AG20443 (cell line): Measurements from ENCODE around the gene C19orf67.

Source experiments
- DNase-seq: peaks from one replicate; pipeline ENCODE4 v3.0.0; 2012; ENCODE audit warnings: low spot score, mixed read lengths

C19orf67 gene

GRCh38 chr19:14085309-14085995, at the start of gene C19orf67:
Gene C19orf67 (minus strand): TSS chr19:14085783. CDS start chr19:14085627, 156 bp downstream.
- DNase-seq, result no peak

- no peak for DNase-seq
Observed at GRCh38 chr19:14135355-14135754, 49.8 kb upstream of the C19orf67 start.

- DNase-seq, result no peak
Observed at GRCh38 chr19:14127929-14128509, 42.4 kb upstream of the C19orf67 start.

GRCh38 chr19:14127176-14127575, 41.6 kb upstream of the C19orf67 start:
- DNase-seq, result no peak

GRCh38 chr19:14122924-14123323, 37.3 kb upstream of the C19orf67 start:
- DNase-seq, result no peak

GRCh38 chr19:14120497-14120780, 34.9 kb upstream of the C19orf67 start:
- DNase-seq, result no peak

GRCh38 chr19:14119644-14120496, 34.3 kb upstream of the C19orf67 start:
- no peak for DNase-seq

GRCh38 chr19:14119146-14119545, 33.6 kb upstream of the C19orf67 start:
- no peak for DNase-seq

- DNase-seq, result peak; percentile 84
Observed at GRCh38 chr19:14118165-14119051, 32.8 kb upstream of the C19orf67 start.

- peak; percentile 99 for DNase-seq
Observed at GRCh38 chr19:14117668-14118164, 32.1 kb upstream of the C19orf67 start, which contains the start of gene PRKACA. Gene PRKACA (minus strand): TSS chr19:14117762. CDS start chr19:14117547, 215 bp downstream.

GRCh38 chr19:14116918-14117578, 31.5 kb upstream of the C19orf67 start:
- DNase-seq, result no peak

GRCh38 chr19:14116525-14116917, 30.9 kb upstream of the C19orf67 start:
- no peak for DNase-seq

- no peak for DNase-seq
Observed at GRCh38 chr19:14115756-14116155, 30.2 kb upstream of the C19orf67 start.

- DNase-seq, result no peak
Observed at GRCh38 chr19:14114854-14115253, 29.3 kb upstream of the C19orf67 start.

GRCh38 chr19:14114439-14114838, 28.9 kb upstream of the C19orf67 start:
- DNase-seq, result no peak

GRCh38 chr19:14113762-14114414, 28.3 kb upstream of the C19orf67 start:
- no peak for DNase-seq

- peak; percentile 61 for DNase-seq
Observed at GRCh38 chr19:14112809-14113385, 27.3 kb upstream of the C19orf67 start.

GRCh38 chr19:14112051-14112808, 26.6 kb upstream of the C19orf67 start:
- DNase-seq, result no peak

- DNase-seq, result no peak
Observed at GRCh38 chr19:14111486-14111885, 25.9 kb upstream of the C19orf67 start.

GRCh38 chr19:14110650-14111049, 25.1 kb upstream of the C19orf67 start:
- DNase-seq, result no peak
